ENCODE data around the gene CCDC194. TPM values are rescaled to one million over a fixed set of nuclear protein-coding genes. Genes with fewer than 3 reads are reported as not detected.

Gene CCDC194
- total RNA-seq, 6 experiments from 2014 or later, result 0.26 to 1.2 (median 0.36) TPM; not detected in 2

DNA sequence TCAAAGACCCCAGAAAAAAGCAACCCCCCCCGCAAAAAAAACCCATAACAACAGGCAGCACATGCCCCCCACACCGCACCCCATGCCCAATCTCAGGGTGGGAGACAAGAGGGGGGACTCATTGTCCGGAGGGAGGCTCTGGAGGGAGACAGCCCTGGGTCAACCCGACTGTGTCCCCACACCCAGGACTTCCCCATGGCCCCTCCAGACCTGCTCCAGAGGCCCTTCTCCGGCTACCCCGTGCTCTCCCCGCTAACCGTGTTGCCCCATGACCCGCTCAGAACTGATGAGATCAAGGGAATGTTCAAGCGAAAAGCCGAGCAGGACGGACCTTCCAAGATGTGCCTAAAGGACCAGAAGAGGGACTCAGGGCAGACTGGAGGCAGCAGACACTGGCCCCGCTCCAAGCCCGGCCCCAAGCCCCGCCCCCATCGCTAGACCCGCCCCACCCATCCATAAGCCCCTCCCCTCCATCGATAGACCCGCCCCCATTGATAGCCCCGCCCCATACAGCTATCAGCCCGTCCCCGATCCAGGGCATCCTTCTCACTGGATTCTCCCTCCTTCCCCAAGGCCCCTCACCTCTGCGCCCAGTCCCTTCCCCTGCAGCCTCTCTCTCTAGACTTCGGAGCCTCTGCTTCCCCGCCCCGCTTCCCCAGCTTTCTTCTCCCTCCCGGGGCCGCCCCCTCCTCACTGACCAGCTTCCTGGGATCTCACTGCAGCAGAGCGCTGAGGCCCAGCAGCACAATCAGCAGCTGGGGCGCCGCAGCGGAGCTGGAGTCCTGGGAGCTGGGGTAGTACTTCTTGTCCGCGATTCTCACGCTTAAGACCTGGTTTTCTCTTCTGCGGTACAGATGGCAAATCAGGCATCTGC is 9.2 kb upstream of the CCDC194 start:
- H3K9me3 ChIP-seq, result no peaks in the 10 kb centered on the region
- peaks cover 0 to 4% (median 0%) of the 10 kb centered on the region in 4 donors for H3K4me1 ChIP-seq
- H3K27ac ChIP-seq, result no peak overlapping the region
- no peaks in the 10 kb centered on the region for H3K27me3 ChIP-seq
- WGBS (ENCODE audit: insufficient coverage, low coverage, low lambda C conversion rate, missing lambda C conversion rate), result 64% methylated on average over 26 of the region's 36 CpGs
- H3K36me3 ChIP-seq, result peaks cover 0 to 6% (median 2%) of the 10 kb centered on the region in 4 donors
- TF ChIP-seq, protein P1, sequence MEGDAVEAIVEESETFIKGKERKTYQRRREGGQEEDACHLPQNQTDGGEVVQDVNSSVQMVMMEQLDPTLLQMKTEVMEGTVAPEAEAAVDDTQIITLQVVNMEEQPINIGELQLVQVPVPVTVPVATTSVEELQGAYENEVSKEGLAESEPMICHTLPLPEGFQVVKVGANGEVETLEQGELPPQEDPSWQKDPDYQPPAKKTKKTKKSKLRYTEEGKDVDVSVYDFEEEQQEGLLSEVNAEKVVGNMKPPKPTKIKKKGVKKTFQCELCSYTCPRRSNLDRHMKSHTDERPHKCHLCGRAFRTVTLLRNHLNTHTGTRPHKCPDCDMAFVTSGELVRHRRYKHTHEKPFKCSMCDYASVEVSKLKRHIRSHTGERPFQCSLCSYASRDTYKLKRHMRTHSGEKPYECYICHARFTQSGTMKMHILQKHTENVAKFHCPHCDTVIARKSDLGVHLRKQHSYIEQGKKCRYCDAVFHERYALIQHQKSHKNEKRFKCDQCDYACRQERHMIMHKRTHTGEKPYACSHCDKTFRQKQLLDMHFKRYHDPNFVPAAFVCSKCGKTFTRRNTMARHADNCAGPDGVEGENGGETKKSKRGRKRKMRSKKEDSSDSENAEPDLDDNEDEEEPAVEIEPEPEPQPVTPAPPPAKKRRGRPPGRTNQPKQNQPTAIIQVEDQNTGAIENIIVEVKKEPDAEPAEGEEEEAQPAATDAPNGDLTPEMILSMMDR (IDR thresholded peaks at IDR 0.05), result no peak
- TF ChIP-seq POLR2A (IDR thresholded peaks at IDR 0.05), result no peak
- DNase-seq (peak in 2 of 3 donors; percentile 51 to 59), ATAC-seq (peak; percentile 38 to 44 (median 43))
- H3K4me3 ChIP-seq, result peak overlapping the region in 2 of 3 donors; percentile 54 to 62
- intact Hi-C loops (cut with DNase I), result no loop called here

DNA sequence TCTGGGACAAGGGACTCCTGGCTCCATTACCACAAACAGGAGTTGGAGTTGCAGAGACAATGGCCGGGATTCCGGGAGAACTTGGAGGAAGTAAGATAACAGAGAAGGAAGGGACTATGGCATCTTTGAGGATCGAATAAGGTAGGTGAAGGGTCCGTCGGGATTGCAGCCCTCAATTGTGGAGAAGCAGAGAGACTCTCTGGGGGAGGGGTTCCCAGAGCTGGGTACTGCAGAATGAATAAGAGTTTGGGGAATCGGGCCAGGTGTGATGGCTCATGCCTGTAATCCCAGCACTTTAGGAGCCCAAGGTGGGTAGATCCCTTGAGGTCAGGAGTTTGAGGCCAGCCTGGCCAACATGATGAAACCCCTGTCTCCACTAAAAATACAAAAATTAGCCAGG is 7.6 kb upstream of the CCDC194 start:
- Histone ChIP-seq H3K4me1 (peaks cover 0 to 4% (median 0%) of the 10 kb centered on the region in 4 donors), H3K27me3 (no peaks in the 10 kb centered on the region), H3K36me3 (peaks cover 0 to 6% (median 2%) of the 10 kb centered on the region in 4 donors), H3K9me3 (no peaks in the 10 kb centered on the region), H3K4me3 (no peak overlapping the region), H3K27ac (no peak overlapping the region)
- TF ChIP-seq POLR2A (IDR thresholded peaks at IDR 0.05), result no peak
- TF ChIP-seq, protein P1 (IDR thresholded peaks at IDR 0.05), result no peak
- ATAC-seq, result no peak
- no peak for DNase-seq
- 56% methylated on average over 6 of the region's 6 CpGs for WGBS (ENCODE audit: insufficient coverage, low coverage, low lambda C conversion rate, missing lambda C conversion rate)
- intact Hi-C loops (cut with DNase I), result no loop called here

DNA sequence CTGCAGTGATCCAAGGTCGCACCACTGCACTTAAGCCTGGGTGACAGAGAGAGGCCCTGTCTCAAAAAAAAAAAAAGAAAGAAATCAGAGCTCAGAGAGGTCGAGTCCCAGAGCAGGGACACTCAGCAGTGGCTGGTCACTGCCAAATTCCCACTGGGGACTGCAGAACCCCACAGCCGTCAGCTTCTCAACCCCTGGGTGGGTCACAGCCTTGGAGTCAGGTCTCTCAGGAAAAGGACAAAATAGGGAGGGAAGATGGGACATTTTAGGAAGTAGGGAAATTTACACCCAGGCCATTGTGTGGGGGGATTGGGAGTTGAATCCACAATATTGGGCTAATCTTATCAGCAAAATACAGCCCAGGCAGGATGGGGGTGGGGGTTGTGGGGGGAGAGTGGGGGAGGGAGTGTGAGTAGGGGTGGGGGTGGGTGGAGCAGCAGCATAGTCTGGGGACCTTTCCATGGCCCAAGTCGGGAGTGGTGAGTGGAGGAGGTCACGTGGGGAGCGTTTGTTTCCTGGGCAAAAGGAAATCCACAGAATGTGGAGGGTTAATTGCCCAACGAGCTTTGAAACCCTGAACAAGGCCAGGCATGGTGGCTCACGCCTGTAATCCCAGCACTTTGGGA is 5.0 kb upstream of the CCDC194 start:
- no peak overlapping the region for H3K4me3 ChIP-seq
- intact Hi-C loops (cut with DNase I), result loop anchor here in 1 of 2 donors (10.0 kb wide), 1 partner anchor 56 kb away; no protein-coding TSS in a partner anchor
- no peak overlapping the region for H3K27ac ChIP-seq
- H3K27me3 ChIP-seq, result no peaks in the 10 kb centered on the region
- WGBS (ENCODE audit: insufficient coverage, low coverage, low lambda C conversion rate, missing lambda C conversion rate), result 72% methylated on average over 5 of the region's 8 CpGs
- TF ChIP-seq, protein P1 (IDR thresholded peaks at IDR 0.05), result no peak
- TF ChIP-seq POLR2A (IDR thresholded peaks at IDR 0.05), result no peak
- no peaks in the 10 kb centered on the region for H3K9me3 ChIP-seq
- DNase-seq (no peak), ATAC-seq (no peak)
- no peaks in the 10 kb centered on the region for H3K4me1 ChIP-seq
- peaks cover 0 to 6% (median 2%) of the 10 kb centered on the region in 4 donors for H3K36me3 ChIP-seq

DNA sequence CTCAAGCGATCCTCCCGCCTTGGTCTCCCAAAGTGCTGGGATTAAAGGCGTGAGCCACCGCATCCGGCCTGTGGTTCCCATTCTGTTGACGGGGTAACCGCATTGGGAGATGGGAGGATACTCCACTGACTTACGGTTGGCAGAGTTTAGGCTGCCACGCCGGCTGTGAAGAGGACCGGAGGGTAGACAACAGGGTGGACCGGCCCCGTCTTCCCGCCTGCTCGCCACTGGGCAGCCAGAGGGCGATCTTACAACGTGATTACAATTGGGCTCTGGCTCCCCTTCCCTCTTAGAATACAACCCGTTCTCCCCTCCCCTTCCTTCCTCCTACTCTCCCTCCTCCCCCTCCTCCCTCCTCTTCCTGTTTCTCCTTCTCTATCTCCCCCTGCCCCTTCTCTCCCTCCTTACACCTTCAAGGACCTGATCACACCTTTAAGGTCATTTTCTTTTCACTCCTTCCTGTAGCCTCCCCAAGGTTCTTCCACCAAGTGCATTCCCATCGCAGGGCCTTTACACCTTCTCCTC is 957 bp upstream of the CCDC194 start:
- DNase-seq, result peak; percentile 58 to 70 (median 67)
- Histone ChIP-seq H3K36me3 (peaks cover 0 to 4% (median under 1%) of the 10 kb centered on the region in 4 donors), H3K4me1 (peaks cover 0 to 5% (median 1%) of the 10 kb centered on the region in 4 donors), H3K4me3 (no peak overlapping the region), H3K9me3 (no peaks in the 10 kb centered on the region), H3K27ac (no peak overlapping the region), H3K27me3 (no peaks in the 10 kb centered on the region)
- no peak for TF ChIP-seq POLR2A (IDR thresholded peaks at IDR 0.05)
- TF ChIP-seq, protein P1 (IDR thresholded peaks at IDR 0.05), result peak; percentile 46 to 70 (median 58)
- peak; percentile 35 to 66 (median 59) for ATAC-seq
- WGBS (ENCODE audit: insufficient coverage, low coverage, low lambda C conversion rate, missing lambda C conversion rate), result 36% methylated on average over 9 of the region's 19 CpGs
- intact Hi-C loops (cut with DNase I), result loop anchor here in 1 of 2 donors (10.0 kb wide), 1 partner anchor 60 kb away; no protein-coding TSS in a partner anchor

All from right lobe of liver (tissue), 6 donors.